ENCODE measurements around the gene LBX2. TPM values are rescaled to one million over a fixed set of nuclear protein-coding genes. Genes with fewer than 3 reads are reported as not detected.

The LBX2 gene
- total RNA-seq, 1 donor from 2014 or later: not detected

- no peak for DNase-seq (ENCODE audit: low spot score in 2 of 2)
- FAIRE-seq: no peak
Observed at GRCh38 chr2:74526649-74527230, 27.3 kb upstream of the LBX2 start.

- DNase-seq (ENCODE audit: low spot score in 2 of 2): no peak
- FAIRE-seq: no peak
Observed at GRCh38 chr2:74525717-74526648, 26.6 kb upstream of the LBX2 start, which contains the start of gene DQX1. Gene DQX1 (minus strand): TSS chr2:74526231. CDS start chr2:74525729, 502 bp downstream.

- DNase-seq (ENCODE audit: low spot score in 2 of 2): no peak
- no peak for FAIRE-seq
Observed at GRCh38 chr2:74524955-74525716, 25.7 kb upstream of the LBX2 start.

GRCh38 chr2:74524005-74524404 is 24.6 kb upstream of the LBX2 start:
- FAIRE-seq (no peak), DNase-seq (ENCODE audit: low spot score in 2 of 2) (no peak)

GRCh38 chr2:74522516-74522915 is 23.1 kb upstream of the LBX2 start:
- FAIRE-seq (no peak), DNase-seq (ENCODE audit: low spot score in 2 of 2) (no peak)

GRCh38 chr2:74516650-74517049 is 17.2 kb upstream of the LBX2 start:
- FAIRE-seq (no peak), DNase-seq (ENCODE audit: low spot score in 2 of 2) (no peak)

GRCh38 chr2:74515981-74516633 is 16.7 kb upstream of the LBX2 start:
- FAIRE-seq (no peak), DNase-seq (ENCODE audit: low spot score in 2 of 2) (peak; percentile 74 to 81)

- FAIRE-seq (no peak), DNase-seq (ENCODE audit: low spot score in 2 of 2) (no peak)
Observed at GRCh38 chr2:74515271-74515980, 16.0 kb upstream of the LBX2 start.

GRCh38 chr2:74514368-74515270 is 15.2 kb upstream of the LBX2 start, which contains the start of gene TLX2:
Gene TLX2 (plus strand): TSS chr2:74514450. CDS start chr2:74514807, 357 bp downstream.
- DNase-seq (ENCODE audit: low spot score in 2 of 2) (peak in 1 of 2 donors; percentile 49), FAIRE-seq (no peak)

GRCh38 chr2:74513605-74514367 is 14.4 kb upstream of the LBX2 start:
- FAIRE-seq: no peak
- peak in 1 of 2 donors; percentile 44 for DNase-seq (ENCODE audit: low spot score in 2 of 2)

- FAIRE-seq (no peak), DNase-seq (ENCODE audit: low spot score in 2 of 2) (no peak)
Observed at GRCh38 chr2:74512744-74513604, 13.6 kb upstream of the LBX2 start.

- FAIRE-seq: no peak
Observed at GRCh38 chr2:74511104-74511989, 11.9 kb upstream of the LBX2 start.

GRCh38 chr2:74510272-74510671 is 10.9 kb upstream of the LBX2 start:
- DNase-seq (ENCODE audit: low spot score in 2 of 2): no peak
- no peak for FAIRE-seq

More at GRCh38 chr2:74511104-74511989, 11.9 kb upstream of the LBX2 start:
- no peak for DNase-seq (ENCODE audit: low spot score in 2 of 2)

- DNase-seq (ENCODE audit: low spot score in 2 of 2) (no peak), FAIRE-seq (no peak)
Observed at GRCh38 chr2:74507926-74508520, 8.6 kb upstream of the LBX2 start.

GRCh38 chr2:74507145-74507925 is 7.9 kb upstream of the LBX2 start, which contains the start of gene PCGF1:
Gene PCGF1 (minus strand): TSS chr2:74507695. CDS start chr2:74507668, 27 bp downstream.
- peak; percentile 98 to 99 for DNase-seq (ENCODE audit: low spot score in 2 of 2)
- FAIRE-seq: no peak

Data from frontal cortex (tissue), 4 donors.